IPS DF 19.7 (cell line): ENCODE results near the gene SOX5.

Experiments used
- DNase-seq: peaks from one replicate; pipeline ENCODE4 v3.0.0-alpha.2; 2013; ENCODE audit warnings: low read depth, low spot score

The SOX5 gene

GRCh38 chr12:23949348-23950209 lies at the start of gene SOX5:
Gene SOX5 (minus strand): TSS chr12:23949670. CDS start chr12:23949601, 69 bp downstream.
- peak; percentile 25 for DNase-seq

GRCh38 chr12:23987046-23987445 lies 37.6 kb upstream of the SOX5 start:
- DNase-seq = no peak

GRCh38 chr12:23980826-23981225 lies 31.4 kb upstream of the SOX5 start:
- no peak for DNase-seq

GRCh38 chr12:23964812-23965211 lies 15.3 kb upstream of the SOX5 start:
- no peak for DNase-seq

- no peak for DNase-seq
Observed at GRCh38 chr12:23959826-23960225, 10.4 kb upstream of the SOX5 start.

- no peak for DNase-seq
Observed at GRCh38 chr12:23954332-23954731, 4.9 kb upstream of the SOX5 start.

- no peak for DNase-seq
Observed at GRCh38 chr12:23952071-23952470, 2.6 kb upstream of the SOX5 start.

- no peak for DNase-seq
Observed at GRCh38 chr12:23950775-23951451, 1.4 kb upstream of the SOX5 start.

GRCh38 chr12:23950210-23950774 lies 822 bp upstream of the SOX5 start:
- no peak for DNase-seq

GRCh38 chr12:23948291-23948690 lies 1.2 kb downstream of the SOX5 start:
- DNase-seq = no peak

GRCh38 chr12:23947395-23947794 lies 2.1 kb downstream of the SOX5 start:
- no peak for DNase-seq

- no peak for DNase-seq
Observed at GRCh38 chr12:23945249-23945648, 4.2 kb downstream of the SOX5 start.

GRCh38 chr12:23944067-23944466 lies 5.4 kb downstream of the SOX5 start:
- no peak for DNase-seq

- DNase-seq = no peak
Observed at GRCh38 chr12:23942841-23943240, 6.6 kb downstream of the SOX5 start.

- no peak for DNase-seq
Observed at GRCh38 chr12:23941780-23942179, 7.7 kb downstream of the SOX5 start.

GRCh38 chr12:23938422-23938821 lies 11.0 kb downstream of the SOX5 start:
- no peak for DNase-seq

GRCh38 chr12:23931176-23931575 lies 18.3 kb downstream of the SOX5 start:
- no peak for DNase-seq

- no peak for DNase-seq
Observed at GRCh38 chr12:23930599-23930998, 18.9 kb downstream of the SOX5 start.

GRCh38 chr12:23929906-23930305 lies 19.6 kb downstream of the SOX5 start:
- no peak for DNase-seq

GRCh38 chr12:23927907-23928306 lies 21.6 kb downstream of the SOX5 start:
- DNase-seq = no peak

GRCh38 chr12:23921099-23921856 lies 28.2 kb downstream of the SOX5 start:
- no peak for DNase-seq

GRCh38 chr12:23911574-23911973 lies 37.9 kb downstream of the SOX5 start:
- no peak for DNase-seq
